Astrocyte of the cerebellum (primary cell): ENCODE results near the gene LCE7A.

Experiments
- DNase-seq: peaks from one replicate; pipeline ENCODE4 v3.0.0-alpha.2; 2011; ENCODE audit warnings: low read depth
- H3K4me3 ChIP-seq: 2 replicates; pipeline ENCODE4 v1.5.1; 2011; ENCODE audit warnings: mild to moderate bottlenecking, low read depth, low read length, moderate library complexity
- CTCF ChIP-seq: IDR thresholded peaks from 2 replicates; pipeline ENCODE4 v1.5.1; 2012; ENCODE audit warnings: low read length, low read depth, moderate library complexity, mild to moderate bottlenecking; ENCODE audit errors: missing control alignments
- in situ Hi-C: cut with HindIII; loops from 2 replicates; pipeline ENCODE4 v1.10.0; 2017; ENCODE audit warnings: low sequenced_read_pairs

Gene LCE7A

GRCh38 chr1:152859696-152860095, at the start of gene LCE7A:
TSS of gene LCE7A (plus strand) at chr1:152859996. CDS start at chr1:152860698, 702 bp downstream.
- TF ChIP-seq CTCF: no peak
- no peak within 1 kb of the TSS for H3K4me3 ChIP-seq
- no peak for DNase-seq
- in situ Hi-C loops: no loop called here

DNA sequence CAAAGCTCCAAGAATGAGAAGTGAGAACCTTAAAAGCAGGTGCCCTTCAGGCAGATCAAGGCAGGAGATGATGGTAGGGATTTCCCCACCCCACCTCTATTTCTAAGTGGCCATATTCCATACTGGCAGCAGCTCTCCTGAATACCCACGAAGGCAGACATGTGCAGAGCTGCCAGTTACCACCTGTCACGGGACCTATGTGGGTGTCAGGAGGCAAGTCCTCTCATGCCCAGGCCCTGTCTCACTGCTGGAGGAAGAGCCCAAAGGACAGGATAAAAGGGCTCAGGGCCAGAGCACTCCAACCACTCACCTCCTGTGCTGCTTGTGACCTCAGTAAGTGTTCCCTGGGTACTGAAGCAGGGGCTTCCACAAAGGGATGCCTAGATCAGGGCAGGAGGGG, 48.7 kb upstream of the LCE7A start:
- TF ChIP-seq CTCF: no peak
- in situ Hi-C loops: no loop called here
- no peak for DNase-seq

GRCh38 chr1:152811671-152812070, 48.1 kb upstream of the LCE7A start, which contains the start of gene LCE1B:
TSS of gene LCE1B (plus strand) at chr1:152811971. CDS start at chr1:152812447, 476 bp downstream.
- in situ Hi-C loops: no loop called here
- H3K4me3 ChIP-seq: no peak within 1 kb of the TSS
- DNase-seq: no peak
- TF ChIP-seq CTCF: no peak

More for the DNA sequence above, 48.7 kb upstream of the LCE7A start:
- H3K4me3 ChIP-seq: no peak overlapping the region

DNA sequence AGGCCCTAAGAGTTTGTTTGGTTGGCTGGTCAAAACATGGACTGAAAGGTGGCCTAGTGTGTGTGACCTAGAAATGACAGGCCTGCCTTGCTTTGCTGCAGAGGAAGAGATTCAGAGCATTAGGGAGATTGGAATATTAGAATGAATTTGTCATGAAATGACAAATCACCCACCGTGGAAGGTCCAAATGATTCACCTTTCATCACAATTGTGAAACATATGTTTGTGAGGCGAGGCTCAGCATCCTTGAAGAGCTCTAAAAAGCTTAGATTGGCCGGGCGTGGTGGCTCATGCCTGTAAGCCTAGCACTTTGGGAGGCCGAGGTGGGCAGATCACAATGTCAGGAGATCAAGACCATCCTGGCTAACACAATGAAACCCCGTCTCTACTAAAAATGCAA, 42.5 kb upstream of the LCE7A start:
- in situ Hi-C loops: no loop called here
- no peak overlapping the region for H3K4me3 ChIP-seq
- TF ChIP-seq CTCF: no peak
- DNase-seq: no peak

GRCh38 chr1:152823294-152823693, 36.5 kb upstream of the LCE7A start:
- in situ Hi-C loops: no loop called here
- no peak for TF ChIP-seq CTCF
- H3K4me3 ChIP-seq: no peak overlapping the region
- DNase-seq: no peak

DNA sequence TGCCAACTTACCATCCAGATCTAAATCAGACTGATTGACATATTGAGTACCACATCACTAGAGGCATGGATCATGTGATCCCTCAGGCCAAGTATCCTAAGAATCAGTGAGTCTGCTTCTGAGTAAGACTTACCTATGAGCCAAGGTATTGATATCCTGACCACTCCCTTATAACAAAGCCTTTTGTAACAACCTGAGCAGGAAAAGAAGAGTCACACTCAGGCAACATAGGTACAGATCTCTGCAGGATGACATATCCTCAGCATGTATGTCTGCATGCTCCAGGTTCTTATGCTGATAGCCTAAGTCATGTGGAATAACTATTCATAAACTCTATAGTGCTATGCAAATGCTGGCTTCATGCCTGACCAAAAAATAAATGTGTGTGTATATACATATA, 34.8 kb upstream of the LCE7A start:
- TF ChIP-seq CTCF: no peak
- no peak overlapping the region for H3K4me3 ChIP-seq
- no peak for DNase-seq
- in situ Hi-C loops: no loop called here

- DNase-seq: no peak
- no peak for TF ChIP-seq CTCF
Measured at GRCh38 chr1:152827173-152827572, 32.6 kb upstream of the LCE7A start, which contains the start of gene LCE1A. TSS of gene LCE1A (plus strand) at chr1:152827473. CDS start at chr1:152827473, 0 bp downstream.

More at GRCh38 chr1:152827173-152827572, 32.6 kb upstream of the LCE7A start, which contains the start of gene LCE1A:
- H3K4me3 ChIP-seq: no peak within 1 kb of the TSS
- in situ Hi-C loops: no loop called here
